SU-DHL-6 (cell line): ENCODE results near the gene FAM163A.
A peak's percentile ranks its signal among the peaks of the same experiment; 100 is the strongest.

Source experiments
- H2AFZ ChIP-seq: fragments of 200-600 bp; sonication (generic); 2 replicates; pipeline ENCODE4 v1.6.1; 2014; ENCODE audit warnings: low read depth, mild to moderate bottlenecking, moderate library complexity, mixed read lengths, antibody characterized with exemption, low read length; ENCODE audit not compliant: severe bottlenecking
- H3F3A ChIP-seq: fragments of 200-600 bp; shearing (Covaris generic); 2 replicates; pipeline ENCODE4 v1.6.0; 2016; ENCODE audit warnings: antibody characterized with exemption, mild to moderate bottlenecking; ENCODE audit not compliant: insufficient read depth
- H3K27ac ChIP-seq: fragments of 200-600 bp; sonication (generic); 2 replicates; pipeline ENCODE4 v1.5.1; 2016; ENCODE audit warnings: low read depth, mild to moderate bottlenecking, low read length, moderate library complexity, mixed read lengths
- H3K27me3 ChIP-seq: fragments of 200-600 bp; sonication (generic), shearing (Covaris generic); 2 replicates; pipeline ENCODE4 v1.6.0; 2014; ENCODE audit warnings: mild to moderate bottlenecking, low read length
- H3K36me3 ChIP-seq: fragments of 200-600 bp; sonication (generic); 2 replicates; pipeline ENCODE4 v1.6.1; 2014; ENCODE audit warnings: mild to moderate bottlenecking, low read length, mixed read lengths
- H3K4me2 ChIP-seq: fragments of 300-600, 200-600 bp; shearing (Covaris generic), sonication (generic); 2 replicates; pipeline ENCODE4 v1.6.0; 2014; ENCODE audit warnings: low read length, low read depth, mild to moderate bottlenecking; ENCODE audit not compliant: poor library complexity, severe bottlenecking
- H3K4me3 ChIP-seq: fragments of 200-600 bp; sonication (generic); 2 replicates; pipeline ENCODE4 v1.5.1; 2014; ENCODE audit warnings: antibody characterized with exemption, low read length, mild to moderate bottlenecking, mixed read lengths; ENCODE audit not compliant: insufficient read depth, poor library complexity, severe bottlenecking
- H3K79me2 ChIP-seq: fragments of 200-600 bp; sonication (generic); 2 replicates; pipeline ENCODE4 v1.6.1; 2014; ENCODE audit warnings: mild to moderate bottlenecking, low read length, moderate library complexity; ENCODE audit not compliant: insufficient read depth
- H3K9ac ChIP-seq: fragments of 200-600 bp; sonication (generic); 2 replicates; pipeline ENCODE4 v1.7.0; 2014; ENCODE audit warnings: mild to moderate bottlenecking, low read length
- H3K9me2 ChIP-seq: fragments of 200-600 bp; sonication (generic); replicated peaks from 2 replicates; pipeline ENCODE4 v1.6.1; 2014; ENCODE audit warnings: low read length; ENCODE audit not compliant: insufficient read depth
- H3K9me3 ChIP-seq: fragments of 200-600 bp; sonication (generic); 2 replicates; pipeline ENCODE4 v1.6.1; 2014; ENCODE audit warnings: low read length, mixed read lengths; ENCODE audit not compliant: insufficient read depth
- H4K20me1 ChIP-seq: fragments of 200-600 bp; sonication (generic); 2 replicates; pipeline ENCODE4 v1.6.1; 2014; ENCODE audit warnings: low read depth, mild to moderate bottlenecking, antibody characterized with exemption, low read length, moderate library complexity, mixed read lengths
- CTCF ChIP-seq: fragments of 200-600 bp; sonication (generic); IDR thresholded peaks from one replicate; pipeline ENCODE4 v1.5.1; 2017; ENCODE audit warnings: antibody characterized with exemption, mild to moderate bottlenecking, low read length, moderate library complexity; ENCODE audit not compliant: insufficient read depth, poor library complexity, severe bottlenecking
- EZH2phosphoT487 ChIP-seq: fragments of 200-600 bp; sonication (generic), shearing (Covaris generic); conservative IDR thresholded peaks from 2 replicates; pipeline ENCODE4 v1.6.1; 2018; ENCODE audit warnings: mild to moderate bottlenecking, antibody characterized with exemption, low read length, moderate library complexity, mixed read lengths

The FAM163A gene

GRCh38 chr1:179812501-179813292 is 69.6 kb downstream of the FAM163A start:
- no peaks in the 10 kb centered on the region for H3K27me3 ChIP-seq
- H3K9ac ChIP-seq: no peak overlapping the region
- no peak for TF ChIP-seq CTCF
- TF ChIP-seq EZH2phosphoT487: no peak
- H3K9me2 ChIP-seq: no peaks in the 10 kb centered on the region
- no peak overlapping the region for H3K4me3 ChIP-seq
- no peaks in the 10 kb centered on the region for H3K36me3 ChIP-seq
- no peak overlapping the region for H3K4me2 ChIP-seq
- H3K9me3 ChIP-seq: no peaks in the 10 kb centered on the region
- H4K20me1 ChIP-seq: no peaks in the 10 kb centered on the region
- no peaks in the 10 kb centered on the region for H3K79me2 ChIP-seq
- no peaks in the 10 kb centered on the region for H3F3A ChIP-seq
- no peak overlapping the region for H3K27ac ChIP-seq
- no peak overlapping the region for H2AFZ ChIP-seq

- H3K4me2 ChIP-seq: peak overlapping the region; percentile 56
- H3K9me2 ChIP-seq: no peaks in the 10 kb centered on the region
- TF ChIP-seq EZH2phosphoT487: no peak
- TF ChIP-seq CTCF: no peak
- H3K9ac ChIP-seq: no peak overlapping the region; the same call in 1 of the 2 replicates
- no peaks in the 10 kb centered on the region for H3K79me2 ChIP-seq
- no peak overlapping the region for H3K27ac ChIP-seq
- H2AFZ ChIP-seq: peak overlapping the region; percentile 30
- H4K20me1 ChIP-seq: no peaks in the 10 kb centered on the region
- H3K36me3 ChIP-seq: no peaks in the 10 kb centered on the region
- H3F3A ChIP-seq: no peaks in the 10 kb centered on the region
- H3K4me3 ChIP-seq: no peak overlapping the region
- no peaks in the 10 kb centered on the region for H3K27me3 ChIP-seq
- no peaks in the 10 kb centered on the region for H3K9me3 ChIP-seq
Measured at GRCh38 chr1:179813626-179814545, 70.8 kb downstream of the FAM163A start.

GRCh38 chr1:179814546-179814838 is 71.4 kb downstream of the FAM163A start:
- H3F3A ChIP-seq: no peaks in the 10 kb centered on the region
- no peaks in the 10 kb centered on the region for H3K36me3 ChIP-seq
- H3K9me2 ChIP-seq: no peaks in the 10 kb centered on the region
- H3K9me3 ChIP-seq: no peaks in the 10 kb centered on the region
- no peak overlapping the region for H3K4me3 ChIP-seq
- H3K4me2 ChIP-seq: peak overlapping the region; percentile 56
- no peaks in the 10 kb centered on the region for H4K20me1 ChIP-seq
- no peaks in the 10 kb centered on the region for H3K79me2 ChIP-seq
- no peak for TF ChIP-seq EZH2phosphoT487
- TF ChIP-seq CTCF: no peak
- no peaks in the 10 kb centered on the region for H3K27me3 ChIP-seq
- H2AFZ ChIP-seq: peak overlapping the region; percentile 30
- H3K27ac ChIP-seq: no peak overlapping the region
- no peak overlapping the region; the same call in 1 of the 2 replicates for H3K9ac ChIP-seq
